Spleen (tissue), 11 donors: Measurements from ENCODE around the gene CUX1. TPM values are rescaled to one million over a fixed set of nuclear protein-coding genes. Genes with fewer than 3 reads are reported as not detected.

Experiments used
- DNase-seq: peaks from one replicate; pipeline ENCODE4 v3.0.0-alpha.2; 2020
- H3K27ac ChIP-seq, 8 donors: fragments of 200-600 bp; sonication (generic) in 7 of 8; 1 replicate in 4 of 8; 2 replicates in 4 of 8; pipeline versions ENCODE4 v1.5.0 to v1.8.0; 2016 to 2021; ENCODE audit warnings: inconsistent platforms in 4 of 8, mild to moderate bottlenecking in 4 of 8, moderate library complexity in 1 of 8
- H3K27me3 ChIP-seq, 7 donors: fragments of 200-600 bp; sonication (generic) in 6 of 7; replicated peaks in 1 of 7; 1 replicate in 4 of 7; 2 replicates in 3 of 7; pipeline versions ENCODE4 v1.5.0 to v1.8.0; 2016 to 2021; ENCODE audit warnings: inconsistent platforms in 3 of 7, mild to moderate bottlenecking in 1 of 7
- H3K36me3 ChIP-seq, 6 donors: fragments of 200-600 bp; sonication (generic) in 5 of 6; 1 replicate in 4 of 6; 2 replicates in 2 of 6; pipeline versions ENCODE4 v1.5.0 to v1.8.0; 2016 to 2021; ENCODE audit warnings: inconsistent platforms in 2 of 6
- H3K4me1 ChIP-seq, 6 donors: fragments of 200-600 bp; sonication (generic) in 5 of 6; 1 replicate in 3 of 6; 2 replicates in 3 of 6; pipeline versions ENCODE4 v1.5.0 to v1.8.0; 2016 to 2021; ENCODE audit warnings: inconsistent platforms in 3 of 6
- H3K4me3 ChIP-seq, 8 donors: fragments of 200-600 bp; sonication (generic) in 7 of 8; 1 replicate in 4 of 8; 2 replicates in 4 of 8; pipeline versions ENCODE4 v1.5.0 to v1.8.0; 2016 to 2021; ENCODE audit warnings: inconsistent platforms in 4 of 8, mild to moderate bottlenecking in 4 of 8, moderate library complexity in 2 of 8
- H3K9me3 ChIP-seq, 8 donors: fragments of 200-600 bp; sonication (generic) in 7 of 8; 1 replicate in 4 of 8; 2 replicates in 4 of 8; pipeline versions ENCODE4 v1.5.0 to v1.8.0; 2016 to 2021; ENCODE audit warnings: inconsistent platforms in 4 of 8
- CTCF ChIP-seq, 11 experiments: fragments of 200-600 bp in 7 of 11; fragments of 450-650 bp in 4 of 11; sonication (generic) in 4 of 11; IDR thresholded peaks in 8 of 11; conservative IDR thresholded peaks in 3 of 11; 1 replicate in 7 of 11; 2 replicates in 4 of 11; pipeline versions ENCODE4 v1.4.0 to v1.8.0; 2016 to 2021; ENCODE audit warnings: antibody characterized with exemption in 11 of 11, inconsistent platforms in 4 of 11, mild to moderate bottlenecking in 1 of 11
- POLR2A ChIP-seq, 3 donors: fragments of 450-650 bp; IDR thresholded peaks; one replicate each; pipeline ENCODE4 v1.5.1; 2017; ENCODE audit warnings: antibody characterized with exemption in 3 of 3, mild to moderate bottlenecking in 1 of 3
- POLR2AphosphoS5 ChIP-seq, 3 donors: sonication (generic); formaldehyde crosslinking; IDR thresholded peaks; one replicate each; pipeline ENCODE4 v1.5.1; 2017; ENCODE audit warnings: antibody characterized with exemption in 3 of 3
- WGBS, 5 donors: extraction: QIAGEN DNeasy Blood & Tissue Kit in 3 of 5; methylation state at CpG; one replicate each; pipeline versions ENCODE4 v1.1.5 to v1.1.7; 2013 to 2018; 5-methylcytosine and 5-hydroxymethylcytosine counted together
- intact Hi-C: fragments of 100-400 bp; cut with DNase I; formaldehyde crosslinking; loops from one replicate; pipeline ENCODE4 v1.15.0; 2023; ENCODE audit warnings: low total_unique reads
- polyA plus RNA-seq, 3 donors: library from polyadenylated mRNA; stranded (reverse); fragments of 200-250 nt; gene quantifications; one replicate each; pipeline ENCODE4 v1.2.1, GENCODE V29; 2013
- total RNA-seq, 7 donors: library from RNA; depleted of rRNA in 3 of 7; stranded (reverse); fragments of >200 nt in 3 of 7; fragmentation: NEBNext Ultra II Directional in 4 of 7; extraction: Animal tissue kit (Norgen Biotek cat#: 25700) in 4 of 7; gene quantifications; one replicate each; pipeline versions ENCODE4 v1.1.0 to v1.2.1, GENCODE V29; 2016 to 2021
- donor health status: healthy with polysubstance abuse.
- donor health status: DM: no; HTN: no; CAD: no; lungs with moderate emphysema.
- donor health status: DM: no; HTN: no; CAD: no.
- donor health status: Bipolar disorder and iron deficiency.
- donor health status: healthy.
- donor health status: DM: no; HTN: no; CAD: no.
- donor health status: DM: yes; HTN: yes; CAD: no.

Gene CUX1
- total and polyA plus RNA-seq, 10 donors = 9.1 to 95.8 (median 61.9) TPM

- TF ChIP-seq POLR2A (IDR thresholded peaks at IDR 0.05) (no peak), CTCF (IDR thresholded peaks at IDR 0.05 in 8 of 11, conservative IDR thresholded peaks at IDR 0.05 in 3 of 11) (no peak), POLR2AphosphoS5 (IDR thresholded peaks at IDR 0.05) (no peak)
- no peak overlapping the region for H3K27ac ChIP-seq
- peaks cover 0 to 20% (median 7%) of the 10 kb centered on the region in 6 donors for H3K4me1 ChIP-seq
- no peaks in the 10 kb centered on the region for H3K9me3 ChIP-seq
- WGBS, 5 donors = 64 to 79% (median 70%) methylated on average over 10 to 11 of the region's 11 CpGs
- H3K36me3 ChIP-seq = no peaks in the 10 kb centered on the region
- no peak for DNase-seq
- no peak overlapping the region for H3K4me3 ChIP-seq
- intact Hi-C loops = loop anchor here (10.0 kb wide), 1 partner anchor 59 kb away; no protein-coding TSS in a partner anchor
- peaks cover 0 to 33% (median 26%) of the 10 kb centered on the region in 7 donors for H3K27me3 ChIP-seq
These were observed 14.0 kb upstream of the CUX1 start for GRCh38 chr7:101803203-101804087.

GRCh38 chr7:101804088-101804963, 13.1 kb upstream of the CUX1 start:
- H3K9me3 ChIP-seq = no peaks in the 10 kb centered on the region
- DNase-seq = peak; percentile 56
- H3K36me3 ChIP-seq = no peaks in the 10 kb centered on the region
- H3K27ac ChIP-seq = no peak overlapping the region
- H3K27me3 ChIP-seq = peaks cover 0 to 33% (median 26%) of the 10 kb centered on the region in 7 donors
- no peak for TF ChIP-seq POLR2AphosphoS5 (IDR thresholded peaks at IDR 0.05)
- no peak for TF ChIP-seq CTCF (IDR thresholded peaks at IDR 0.05 in 8 of 11, conservative IDR thresholded peaks at IDR 0.05 in 3 of 11)
- TF ChIP-seq POLR2A (IDR thresholded peaks at IDR 0.05) = no peak
- WGBS, 5 donors = 20 to 30% (median 25%) methylated on average over 16 of the region's 16 CpGs
- no peak overlapping the region for H3K4me3 ChIP-seq
- H3K4me1 ChIP-seq = peaks cover 0 to 20% (median 7%) of the 10 kb centered on the region in 6 donors
- intact Hi-C loops = loop anchor here (10.0 kb wide), 1 partner anchor 60 kb away; no protein-coding TSS in a partner anchor

GRCh38 chr7:101804967-101805366, 12.5 kb upstream of the CUX1 start:
- DNase-seq = peak; percentile 41
- H3K27ac ChIP-seq = no peak overlapping the region
- H3K4me3 ChIP-seq = no peak overlapping the region
- no peaks in the 10 kb centered on the region for H3K36me3 ChIP-seq
- peaks cover 0 to 33% (median 26%) of the 10 kb centered on the region in 7 donors for H3K27me3 ChIP-seq
- peaks cover 0 to 20% (median 7%) of the 10 kb centered on the region in 6 donors for H3K4me1 ChIP-seq
- WGBS, 5 donors = 48 to 59% (median 52%) methylated on average over 10 of the region's 10 CpGs
- H3K9me3 ChIP-seq = no peaks in the 10 kb centered on the region
- TF ChIP-seq CTCF (IDR thresholded peaks at IDR 0.05 in 8 of 11, conservative IDR thresholded peaks at IDR 0.05 in 3 of 11) (peak in 3 of 11 experiments; percentile 10 to 24 (median 11)), POLR2A (IDR thresholded peaks at IDR 0.05) (no peak)
- intact Hi-C loops = loop anchor here (10.0 kb wide), 1 partner anchor 60 kb away; no protein-coding TSS in a partner anchor
